GM21717 (cell line): ENCODE results near the gene CNNM1.

ENCODE experiments used
- ATAC-seq: cut with Tn5 transposase; IDR thresholded peaks from one replicate; pipeline ENCODE4 v1.9.1; 2021; ENCODE audit warnings: mild to moderate bottlenecking, moderate library complexity; ENCODE audit not compliant: unreplicated experiment

CNNM1 gene

DNA sequence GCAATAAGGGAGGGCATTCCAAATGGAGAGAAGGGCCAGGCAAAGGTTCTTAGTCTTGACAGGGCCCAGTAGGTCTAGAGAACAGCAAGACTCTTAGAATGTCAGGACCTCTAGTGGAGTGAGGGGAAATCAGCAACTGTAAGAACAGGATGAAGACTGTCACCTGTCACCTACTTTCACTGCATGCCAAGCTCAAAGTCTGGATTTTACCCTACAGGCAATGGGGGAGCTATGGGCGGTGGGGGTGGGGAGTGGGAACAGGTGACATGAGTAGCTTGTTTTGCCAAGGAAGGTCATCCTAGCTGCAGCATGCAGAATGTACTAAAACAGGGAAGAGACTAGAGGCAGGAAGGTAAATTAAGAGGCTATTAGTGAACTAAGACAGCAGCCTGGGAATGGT, 82.9 kb downstream of the CNNM1 start:
- ATAC-seq: no peak

DNA sequence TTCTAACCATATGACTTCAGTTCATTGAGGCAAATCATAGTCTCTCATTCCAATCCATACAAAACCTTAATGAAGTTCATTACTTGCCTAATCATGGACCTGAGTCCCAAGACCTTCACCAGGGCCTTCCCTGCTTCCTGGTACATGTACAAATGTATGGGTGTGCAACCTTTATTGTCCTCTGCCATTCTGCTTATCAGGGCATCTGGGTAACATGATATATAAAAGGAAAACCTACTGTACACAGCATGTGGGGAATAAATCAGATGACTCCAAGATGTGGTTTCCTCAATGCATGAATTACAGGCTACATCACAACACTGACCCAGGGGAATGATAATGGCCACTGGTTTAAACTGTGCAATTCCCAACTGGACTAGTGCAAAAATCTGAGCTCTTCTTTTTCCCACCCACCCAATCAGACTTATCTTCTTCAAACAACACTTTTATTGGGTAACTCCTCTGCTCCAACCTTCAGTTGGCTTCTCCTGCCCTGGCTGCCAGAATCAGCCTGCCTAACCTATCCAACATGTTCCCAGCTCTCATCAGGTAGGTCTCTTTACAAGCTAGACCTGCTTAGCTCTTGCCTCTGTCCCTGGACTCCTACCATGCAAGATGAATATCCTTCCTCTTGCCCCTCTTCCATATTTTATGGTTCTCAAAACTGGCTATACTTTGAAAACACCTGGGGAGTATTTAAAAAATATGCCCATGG, 89.9 kb downstream of the CNNM1 start:
- no peak for ATAC-seq

DNA sequence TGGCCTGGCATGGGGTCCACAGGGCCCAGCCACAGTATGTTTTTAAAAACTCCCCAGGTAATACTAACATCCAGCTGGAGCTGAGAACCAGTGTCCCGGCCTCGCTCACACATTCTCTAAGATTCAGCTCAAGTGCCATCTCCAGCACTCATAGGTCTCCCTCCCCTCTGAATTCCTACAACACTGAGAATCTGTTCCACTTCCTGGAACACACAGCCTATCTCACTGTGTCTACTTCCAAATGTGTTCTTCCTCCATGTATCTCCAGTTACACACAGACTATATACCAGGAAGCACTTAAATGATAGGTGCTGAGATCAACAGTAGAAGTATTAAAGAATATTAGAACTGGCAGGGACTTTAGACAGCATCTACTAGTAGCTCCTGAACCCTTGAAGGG, 90.5 kb downstream of the CNNM1 start:
- ATAC-seq: no peak

DNA sequence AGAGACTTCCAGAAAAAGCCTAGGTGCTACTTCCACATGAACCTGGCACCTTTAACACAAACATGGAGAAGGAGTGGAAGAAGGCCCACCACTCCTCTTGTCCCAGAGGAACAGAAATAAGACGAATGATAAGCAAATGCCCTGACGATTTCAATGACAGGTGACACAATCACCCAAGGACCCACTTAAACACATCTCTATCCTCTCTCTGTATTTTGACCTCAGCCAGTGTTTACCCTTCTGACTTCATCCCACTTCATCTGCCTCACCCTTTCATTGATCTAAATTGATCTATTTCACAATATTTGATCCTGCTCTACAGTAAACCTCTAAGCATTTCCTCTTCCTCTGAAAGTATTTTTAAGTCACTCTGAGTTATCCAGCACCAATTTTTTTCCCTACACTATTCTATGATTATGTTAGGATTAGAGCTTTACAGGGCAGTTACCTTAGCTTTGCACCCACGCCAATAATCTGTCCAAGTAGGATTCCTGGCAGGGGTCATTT, 92.1 kb downstream of the CNNM1 start:
- ATAC-seq: no peak

DNA sequence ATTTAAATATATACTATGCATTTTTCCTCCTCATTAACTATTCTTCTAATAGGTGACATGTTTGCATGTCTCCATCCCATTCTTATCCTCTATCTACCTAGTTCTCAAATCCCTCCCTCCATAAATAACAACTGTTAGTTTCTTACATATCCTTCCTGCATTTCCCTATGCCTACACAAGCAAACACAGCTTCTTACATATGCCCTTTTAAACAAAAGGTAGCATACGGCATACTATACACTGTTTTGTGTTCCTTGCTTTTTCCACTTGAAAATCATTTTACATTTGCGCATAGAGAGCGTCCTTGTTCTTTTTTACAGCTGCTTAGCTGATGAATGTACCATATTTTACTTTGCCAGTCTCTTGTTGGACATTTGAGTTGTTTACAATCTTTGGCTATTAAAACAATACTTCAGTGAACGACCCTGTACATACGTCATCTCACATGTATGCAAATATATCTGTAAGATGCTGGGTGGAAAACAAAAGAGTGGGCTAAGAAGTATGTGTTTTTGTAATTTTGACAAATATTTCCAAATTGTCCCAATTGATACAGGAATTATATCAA, 93.5 kb downstream of the CNNM1 start:
- no peak for ATAC-seq

DNA sequence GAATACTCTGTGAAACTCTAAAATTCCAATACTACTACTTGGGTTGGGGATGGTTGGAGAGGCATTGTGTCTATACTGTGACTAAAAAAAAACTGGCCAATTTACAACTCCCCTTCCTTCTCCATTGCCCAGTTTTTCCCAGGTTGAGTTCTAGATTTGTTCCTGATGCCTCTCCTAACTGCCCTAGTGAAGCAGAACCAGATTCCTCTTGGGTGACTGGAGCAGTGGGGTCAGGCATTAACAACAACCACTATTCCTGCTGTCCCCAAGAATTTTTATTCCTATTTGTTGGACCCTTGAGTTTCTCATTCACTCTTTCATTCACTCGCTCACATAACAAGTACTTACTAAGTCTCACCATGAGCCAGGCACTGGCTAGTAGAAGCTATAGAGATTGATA, 95.5 kb downstream of the CNNM1 start:
- no peak for ATAC-seq

DNA sequence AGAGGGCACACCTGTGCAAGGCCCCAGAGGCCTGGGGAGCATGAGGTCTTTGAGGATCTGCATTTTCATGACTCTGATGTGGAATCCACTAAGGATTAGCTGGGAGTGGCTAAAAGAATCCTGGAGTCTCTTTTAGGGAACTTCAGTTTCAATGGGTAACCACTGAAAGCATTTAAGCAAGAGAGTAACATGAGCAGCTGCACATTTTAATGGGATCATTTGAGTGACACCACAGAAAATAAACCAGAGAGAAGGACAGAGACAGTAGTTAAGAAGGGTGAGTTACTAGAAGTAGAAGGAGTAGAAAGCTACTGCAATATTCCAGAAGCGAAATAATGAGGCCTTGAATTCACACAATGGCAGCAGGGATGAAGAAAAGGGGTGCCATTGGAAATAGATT, 96.0 kb downstream of the CNNM1 start:
- ATAC-seq: no peak

DNA sequence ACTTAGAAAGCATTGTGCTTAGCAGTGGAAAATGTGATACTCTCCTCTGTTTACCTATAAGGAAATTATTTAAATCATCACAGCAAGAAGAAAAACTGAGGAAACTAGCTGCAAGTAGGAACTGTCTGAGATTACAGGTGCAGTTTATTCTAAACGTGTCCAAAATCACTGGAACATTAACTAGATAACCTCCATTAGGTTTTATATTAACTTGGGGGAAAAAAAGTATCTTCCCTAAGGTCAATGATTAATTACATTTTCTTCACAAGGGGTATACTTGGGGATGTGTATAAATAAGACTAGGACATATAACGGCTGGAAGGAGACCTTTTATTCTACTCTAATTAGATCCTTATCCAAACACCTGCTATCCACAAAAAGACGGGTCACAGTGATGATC, 97.5 kb downstream of the CNNM1 start:
- ATAC-seq: no peak

DNA sequence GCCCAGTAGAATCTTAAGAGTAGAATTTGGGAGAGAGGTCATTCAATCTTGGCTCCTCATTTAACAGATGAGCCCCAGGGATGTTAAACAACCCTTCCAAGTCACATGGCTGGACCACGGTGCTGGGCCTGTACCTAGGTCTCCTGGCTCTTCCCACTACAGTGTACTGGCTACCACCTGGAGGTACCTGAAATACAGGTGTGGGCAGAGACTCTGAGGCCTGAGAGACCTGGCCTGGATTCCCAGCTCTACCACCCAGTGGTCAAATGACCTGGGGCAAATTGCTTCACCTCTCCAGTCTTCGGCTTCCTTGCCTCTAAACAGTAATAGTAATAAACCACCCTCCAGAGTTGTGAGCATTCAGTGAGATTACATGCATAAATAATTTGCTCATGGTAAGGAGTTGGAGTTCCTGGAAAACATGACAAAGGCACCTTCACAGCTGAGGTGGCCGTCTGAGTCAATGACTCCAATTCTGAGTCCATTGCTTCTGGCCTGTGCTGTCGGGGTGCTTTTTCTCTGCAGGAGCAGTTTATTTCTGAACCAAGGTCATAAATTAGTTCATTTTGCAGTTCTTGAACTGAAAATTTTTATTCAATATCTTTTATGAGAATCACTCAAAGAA, 98.5 kb downstream of the CNNM1 start:
- ATAC-seq: no peak

DNA sequence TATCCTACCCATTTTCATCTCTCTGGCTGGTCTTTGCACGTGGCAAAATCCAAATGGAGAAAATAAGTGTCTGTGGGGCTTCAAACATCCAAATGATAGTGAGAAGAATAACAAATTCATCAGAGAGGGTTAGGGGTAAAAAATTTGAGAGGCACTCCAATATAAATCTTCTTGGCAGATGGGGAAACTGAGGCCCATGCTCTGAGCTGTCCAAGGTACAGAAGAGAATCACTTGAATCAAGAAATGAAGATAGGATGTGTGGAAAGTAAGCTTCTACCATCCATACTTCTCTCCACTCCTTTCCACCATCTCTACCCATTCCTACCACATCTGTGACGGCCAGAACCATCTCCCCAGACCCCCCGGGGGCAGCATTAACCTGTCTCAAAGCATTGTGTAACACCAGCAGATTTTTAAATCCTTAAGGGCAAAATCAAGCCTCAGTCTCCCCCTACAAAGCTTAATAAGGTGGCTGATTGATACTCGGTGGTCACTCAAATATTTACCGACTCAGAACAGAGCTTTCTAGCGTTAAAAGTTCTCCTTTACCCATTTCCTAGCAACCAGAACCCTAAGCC, 100.5 kb downstream of the CNNM1 start:
- no peak for ATAC-seq

DNA sequence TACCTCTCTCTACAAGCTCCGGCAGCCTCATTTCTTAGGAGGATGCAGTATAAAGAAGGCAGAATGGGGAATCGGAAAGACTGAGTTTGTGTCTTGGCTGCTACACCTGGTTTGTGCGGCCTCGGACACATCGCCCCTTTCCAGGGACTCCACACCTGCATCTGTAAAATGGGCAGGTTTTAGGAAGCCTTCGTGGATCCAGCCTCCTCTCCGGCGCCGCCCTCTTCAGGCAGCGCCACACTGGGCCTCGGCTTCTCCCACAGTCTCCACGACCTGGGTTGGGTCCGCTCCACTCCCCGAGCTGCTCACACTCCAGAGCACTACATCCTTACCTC, 100.9 kb downstream of the CNNM1 start:
- peak; percentile 20 for ATAC-seq

DNA sequence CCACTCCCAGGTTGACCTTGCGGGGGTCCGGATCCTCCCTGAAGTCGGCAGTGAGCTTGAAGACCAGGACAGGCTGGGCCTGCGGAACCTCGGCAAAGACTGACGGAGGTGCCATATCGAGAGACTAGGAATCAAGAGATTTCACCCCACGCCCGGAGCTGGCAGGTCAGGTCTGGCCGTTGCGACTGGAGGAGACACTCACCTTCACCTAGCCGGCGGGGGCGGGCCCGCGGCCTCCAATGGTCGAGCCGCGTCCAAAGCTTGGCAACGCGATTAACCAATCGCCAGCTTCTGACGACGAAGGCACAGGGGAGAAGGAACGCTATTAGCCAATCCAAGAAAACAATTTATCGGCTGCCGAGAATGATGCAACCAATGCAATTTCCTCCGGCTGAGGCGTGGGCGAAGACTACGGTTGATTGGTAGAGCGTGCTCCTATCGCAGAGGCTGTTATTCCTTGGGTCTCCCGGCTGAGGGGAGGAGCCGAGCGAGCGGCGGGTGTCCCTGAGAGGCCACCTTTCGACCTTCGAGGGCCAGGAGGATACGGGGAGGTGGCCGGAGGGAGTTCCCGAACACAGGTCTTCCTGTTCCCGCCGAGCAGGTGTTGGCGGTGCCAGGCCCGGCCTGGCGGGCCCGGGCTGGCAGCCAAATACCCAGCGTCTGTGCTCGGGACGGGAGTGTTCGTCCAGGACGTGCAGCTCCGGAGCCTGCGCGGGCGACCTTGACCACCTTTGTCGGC, 101.5 kb downstream of the CNNM1 start, which contains the start of gene GOT1:
TSS of gene GOT1 (minus strand) at position 174 of the 739 bp plus-strand sequence. CDS start at position 115, 59 bp downstream.
- ATAC-seq: peak; percentile 94

DNA sequence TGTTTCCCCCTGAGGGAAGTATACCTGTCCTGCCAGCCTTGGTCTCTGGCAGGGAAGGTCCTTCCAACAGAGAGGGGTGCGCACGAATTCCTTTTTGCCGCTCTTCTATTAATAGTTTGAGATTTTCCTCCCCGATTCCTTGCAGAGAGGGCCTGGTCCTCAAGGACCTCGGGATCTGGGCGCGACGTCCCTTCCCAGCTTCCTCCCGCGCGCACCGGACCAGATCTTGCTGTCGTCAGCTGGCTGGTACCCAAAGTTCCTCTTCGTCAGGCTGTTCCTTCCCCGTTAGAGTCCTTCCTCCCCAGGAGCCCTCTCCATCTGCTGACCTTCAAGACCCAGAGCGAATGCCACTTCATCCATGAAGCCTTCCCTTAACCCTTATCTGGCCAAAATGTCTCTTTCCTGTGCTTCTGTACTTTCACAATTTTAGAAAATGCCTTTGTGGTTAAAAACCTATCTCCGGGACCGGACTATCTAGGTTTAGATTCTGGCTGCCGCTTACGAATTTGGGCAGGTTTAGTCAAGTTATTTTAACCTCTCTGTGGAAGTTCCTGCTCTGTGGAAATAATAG, 102.1 kb downstream of the CNNM1 start:
- ATAC-seq: peak; percentile 7

DNA sequence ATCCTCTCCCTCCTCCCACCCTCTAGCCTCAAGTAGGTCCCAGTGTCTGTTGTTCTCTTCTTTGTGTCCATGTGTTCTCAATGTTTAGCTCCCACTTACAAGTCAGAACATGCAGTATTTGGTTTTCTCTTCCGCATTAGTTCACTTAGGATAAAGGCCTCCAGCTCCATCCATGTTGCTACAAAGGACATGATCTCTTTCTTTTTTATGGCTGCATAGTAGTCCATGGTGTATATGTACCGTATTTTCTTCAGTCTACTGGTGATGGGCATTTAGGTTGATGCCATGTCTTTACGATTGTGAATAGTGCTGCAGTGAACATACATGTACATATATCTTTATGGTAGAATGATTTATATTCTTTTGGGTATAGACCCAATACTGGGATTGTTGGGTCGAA, 102.9 kb downstream of the CNNM1 start:
- ATAC-seq: no peak

DNA sequence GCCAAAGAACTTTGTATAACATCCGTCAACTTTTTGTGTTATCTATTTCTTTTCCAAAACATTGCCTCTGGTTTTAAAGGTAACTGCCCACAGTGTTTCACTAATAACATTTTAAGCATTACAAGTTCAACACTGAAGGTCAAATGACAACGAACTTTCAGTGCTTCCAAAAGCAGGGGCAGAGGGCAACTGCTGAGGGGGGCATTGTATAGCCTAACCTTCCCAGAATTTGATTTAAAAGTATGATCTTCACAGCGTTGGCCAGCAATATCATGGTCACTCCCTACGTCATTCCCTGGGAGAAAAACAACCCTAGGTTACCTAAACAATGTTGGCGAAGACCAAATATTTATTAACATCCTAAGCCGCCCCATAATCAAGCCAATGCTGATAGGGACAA, 103.7 kb downstream of the CNNM1 start:
- no peak for ATAC-seq

DNA sequence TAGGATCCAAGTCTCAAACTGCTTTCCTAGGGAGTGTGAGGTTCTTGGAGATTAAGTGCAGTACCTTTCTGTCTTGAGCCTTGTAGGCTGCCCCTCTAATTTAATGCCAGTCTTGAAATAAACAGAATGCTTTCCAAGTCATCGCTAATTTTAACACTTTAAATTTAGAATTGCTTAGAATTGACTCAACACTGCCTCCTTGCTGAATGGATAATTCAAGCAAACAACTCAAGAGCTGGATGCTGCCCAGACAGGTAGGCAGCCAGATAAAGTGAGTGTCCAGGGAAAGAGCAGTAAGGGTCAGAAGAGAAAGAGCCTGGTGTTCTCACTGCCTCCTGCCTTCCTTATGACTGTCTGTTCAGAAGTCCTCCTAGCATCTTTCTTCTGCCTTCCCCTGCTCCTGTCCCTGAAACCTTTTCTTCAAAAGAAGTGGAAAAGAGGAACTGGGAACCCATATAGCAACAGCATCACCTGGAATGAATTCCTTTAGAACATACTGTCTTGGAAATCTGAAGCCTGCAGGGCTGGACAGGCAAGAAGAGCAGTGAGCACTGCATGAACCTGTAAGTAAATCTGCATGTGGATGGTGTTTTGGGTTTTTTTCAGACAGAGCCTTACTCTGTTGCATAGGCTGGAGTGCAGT, 104.3 kb downstream of the CNNM1 start:
- ATAC-seq: no peak

DNA sequence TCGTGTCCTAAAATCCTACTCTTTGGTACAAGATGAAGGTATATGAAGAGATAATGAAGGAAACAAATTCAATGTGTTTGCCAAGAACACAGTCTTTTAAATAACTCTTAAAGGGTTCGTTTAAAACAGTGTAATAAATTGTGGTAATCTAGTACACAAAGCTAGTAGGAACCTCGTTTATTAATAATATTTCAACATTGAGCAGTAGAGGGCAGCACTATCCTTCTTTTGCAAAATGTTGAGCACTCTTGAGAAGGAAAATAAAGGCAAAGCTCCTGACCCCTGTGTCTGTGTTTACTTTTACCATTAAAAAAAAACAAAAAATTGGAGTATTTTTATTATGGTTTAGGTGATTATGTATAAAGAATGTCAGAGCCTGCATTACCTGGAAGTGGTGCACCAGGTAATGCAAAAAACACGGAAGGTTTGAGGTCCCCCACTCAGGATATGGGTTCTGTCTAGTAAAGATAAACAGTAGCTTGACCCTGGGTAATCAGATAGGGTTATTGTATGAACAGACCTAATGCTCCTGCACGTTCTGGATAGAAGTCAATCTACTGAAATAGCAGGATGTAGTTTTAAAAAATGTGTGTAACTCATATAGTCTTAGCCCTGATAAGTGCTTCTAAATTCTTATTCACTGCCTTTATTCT, 107.0 kb downstream of the CNNM1 start:
- ATAC-seq: peak; percentile 39

DNA sequence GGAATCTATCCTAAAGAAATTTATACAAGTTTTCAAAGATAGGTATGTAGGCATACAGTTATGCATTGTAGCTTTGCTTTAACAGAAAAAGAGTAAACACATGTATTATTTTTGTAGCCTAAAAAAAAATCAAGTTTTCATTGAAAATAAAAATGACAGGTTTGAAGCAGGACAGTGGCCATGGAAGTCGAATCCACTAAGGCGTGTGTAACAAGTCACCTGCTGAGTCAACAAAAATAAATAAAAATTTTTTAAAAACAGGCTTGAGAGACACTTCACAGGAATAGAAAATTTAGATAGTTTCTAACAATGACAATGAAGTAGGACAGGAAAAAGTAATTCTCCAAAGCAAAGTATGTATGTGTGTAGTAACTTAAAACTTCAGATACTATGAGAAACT, 109.7 kb downstream of the CNNM1 start:
- ATAC-seq: no peak

DNA sequence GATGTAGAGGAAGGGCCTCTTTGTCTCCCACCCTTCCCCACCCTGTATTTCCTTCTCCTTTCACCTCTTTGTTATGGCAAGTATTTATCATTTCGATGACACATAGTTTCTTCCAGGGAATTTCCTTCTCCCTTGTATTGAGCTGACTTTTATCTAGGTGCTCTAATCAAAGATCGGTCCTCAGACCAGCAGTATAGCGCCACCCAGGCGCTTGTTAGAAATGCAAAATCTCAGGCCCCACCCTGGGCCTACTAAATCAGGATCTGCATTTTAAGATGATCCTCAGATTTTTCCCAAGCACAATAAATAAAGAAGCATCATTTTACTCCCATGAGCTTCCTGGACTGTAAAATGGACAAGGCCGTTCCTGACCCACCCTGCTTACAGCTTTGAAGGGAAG, 113.2 kb downstream of the CNNM1 start:
- no peak for ATAC-seq

DNA sequence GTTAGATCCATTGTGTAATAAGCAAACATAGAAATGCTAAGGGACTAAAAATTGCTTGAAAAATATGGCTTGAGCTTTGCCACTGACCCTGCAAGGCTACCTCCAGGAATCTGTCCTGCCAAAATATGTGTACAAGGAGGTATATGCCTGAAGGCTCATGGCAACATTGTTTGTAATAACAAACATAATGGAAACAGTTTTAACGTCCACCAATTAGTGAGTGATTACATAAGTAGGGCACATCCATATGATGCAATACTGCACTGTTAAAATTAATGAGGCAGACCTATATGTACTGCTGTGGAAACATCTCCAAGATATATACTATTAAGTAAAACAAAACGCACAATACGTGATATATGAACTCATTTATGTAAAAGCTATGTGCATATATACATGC, 114.3 kb downstream of the CNNM1 start:
- no peak for ATAC-seq
